HG03139 (cell line): Measurements from ENCODE around the gene LINC01488.

Experiments used
- ATAC-seq: cut with Tn5 transposase; IDR thresholded peaks from one replicate; pipeline ENCODE4 v1.9.1; 2021; ENCODE audit not compliant: unreplicated experiment

The LINC01488 gene

GRCh38 chr11:69542314-69543168 lies 61.1 kb downstream of the LINC01488 start:
- ATAC-seq: no peak
